Superior temporal gyrus (tissue), 1 donor: ENCODE results near the gene RASAL3.

ENCODE experiments used
- DNase-seq: peaks from one replicate; pipeline ENCODE4 v3.0.0-alpha.2; 2016; ENCODE audit errors: extremely low spot score

The RASAL3 gene

GRCh38 chr19:15449620-15450527 is 14.5 kb downstream of the RASAL3 start, which contains the start of gene WIZ:
Gene WIZ, minus strand, starts transcription at chr19:15449956. Its CDS starts 1,649 bp downstream, at chr19:15448307.
- peak; percentile 43 for DNase-seq

GRCh38 chr19:15448778-15449619 is 15.3 kb downstream of the RASAL3 start:
- no peak for DNase-seq

GRCh38 chr19:15448044-15448777 is 16.1 kb downstream of the RASAL3 start:
- DNase-seq = no peak

GRCh38 chr19:15447057-15447456 is 17.3 kb downstream of the RASAL3 start:
- no peak for DNase-seq

GRCh38 chr19:15445807-15446376 is 18.5 kb downstream of the RASAL3 start:
- DNase-seq = no peak

DNA sequence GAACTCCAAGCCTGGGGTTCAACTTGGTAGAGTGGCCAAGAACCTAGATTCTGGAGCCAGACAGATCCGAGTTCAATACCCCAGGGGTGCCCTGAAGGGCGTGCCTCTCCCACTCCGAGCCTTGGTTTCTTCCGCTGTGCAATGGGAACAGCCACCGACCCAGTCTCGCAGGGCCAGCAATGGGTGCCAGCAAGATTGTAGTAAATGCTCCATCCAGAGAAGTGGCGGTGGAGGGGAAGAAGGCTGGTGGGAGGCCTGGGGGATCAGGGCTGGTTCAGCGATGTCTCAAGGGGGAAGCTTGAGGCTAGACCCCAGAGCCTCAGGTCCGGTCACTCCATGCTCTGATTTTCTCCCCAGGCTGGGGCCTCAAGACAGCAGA is 19.1 kb downstream of the RASAL3 start:
- no peak for DNase-seq

- no peak for DNase-seq
These were observed 19.7 kb downstream of the RASAL3 start for GRCh38 chr19:15444505-15445226.

DNA sequence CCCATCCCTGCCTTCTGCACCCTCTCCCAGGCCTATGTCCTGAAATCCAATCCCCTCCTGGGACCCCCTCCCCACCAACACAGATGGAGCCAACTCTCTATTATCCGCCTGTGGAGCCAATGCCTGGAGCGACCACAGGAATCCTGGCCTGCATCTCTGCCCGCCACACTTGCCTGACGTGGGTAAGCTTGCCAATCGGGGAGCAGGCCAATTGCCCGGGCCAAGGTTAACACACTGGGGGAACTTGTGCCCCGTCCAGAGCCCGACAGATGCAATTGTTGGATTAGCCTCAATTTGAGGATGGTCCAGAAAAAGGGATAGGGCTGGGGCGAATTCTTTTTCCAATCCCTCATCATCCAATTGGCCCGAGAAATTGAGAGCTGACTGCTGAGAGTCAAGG is 20.5 kb downstream of the RASAL3 start:
- DNase-seq = no peak

DNA sequence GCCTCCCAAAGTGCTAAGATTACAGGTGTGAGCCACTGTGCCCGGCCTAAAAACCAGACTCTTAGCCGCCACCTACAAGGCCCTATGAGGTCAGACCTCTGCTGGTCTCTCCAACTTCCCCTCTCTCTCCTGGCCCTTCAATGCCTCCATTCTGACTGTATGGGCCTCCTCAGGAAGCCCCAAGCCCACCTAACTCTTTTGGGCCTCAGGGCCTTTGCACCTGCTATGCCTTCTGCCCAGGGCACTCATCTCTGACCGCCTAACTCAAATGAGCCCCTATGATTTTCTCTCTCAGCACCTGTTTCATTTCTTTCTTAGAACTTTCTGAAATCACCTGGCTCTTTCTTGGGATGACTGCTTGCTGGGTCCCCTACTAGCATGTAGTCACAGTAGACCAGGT is 21.0 kb downstream of the RASAL3 start:
- DNase-seq = no peak

DNA sequence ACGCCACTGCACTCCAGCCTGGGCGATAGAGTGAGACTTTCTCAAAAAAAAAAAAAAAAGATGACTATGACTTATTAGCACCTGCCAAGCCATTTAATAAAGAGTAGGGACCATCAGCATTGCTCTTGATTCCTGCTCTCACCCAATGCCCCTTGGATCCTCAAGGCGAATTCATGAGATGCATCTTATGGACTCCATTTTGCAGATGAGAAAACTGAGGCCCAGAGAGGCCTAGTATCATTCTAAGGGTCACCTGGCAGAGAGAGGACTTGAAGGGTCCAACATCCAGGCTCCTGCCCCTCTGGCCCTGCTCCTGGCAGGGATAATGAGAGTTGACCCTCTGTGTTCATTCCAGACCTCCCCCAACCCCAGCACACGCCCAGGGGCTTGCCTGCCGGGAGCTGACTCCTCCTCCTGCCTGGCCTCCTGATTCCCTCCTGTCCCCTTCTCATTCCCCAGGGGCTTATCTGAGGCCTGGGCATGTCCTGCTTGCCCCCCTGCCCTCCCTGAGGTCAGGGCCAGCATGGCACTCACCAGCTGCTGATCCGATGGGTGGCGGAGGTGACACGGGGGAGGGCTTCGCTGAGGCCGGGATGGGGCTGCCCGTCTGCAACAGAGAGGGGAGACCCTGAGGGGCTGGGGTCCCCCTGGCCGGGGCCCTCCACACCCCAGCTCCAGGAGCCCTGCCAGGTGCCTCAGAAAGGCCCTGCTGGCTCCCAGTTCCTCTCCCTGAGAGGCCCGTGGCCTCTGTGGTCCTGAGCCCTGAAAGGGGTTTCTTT is 22.0 kb downstream of the RASAL3 start:
- no peak for DNase-seq

- DNase-seq = no peak
These were observed 23.0 kb downstream of the RASAL3 start for GRCh38 chr19:15441317-15441716.

- no peak for DNase-seq
These were observed 24.3 kb downstream of the RASAL3 start for GRCh38 chr19:15439821-15440641.

DNA sequence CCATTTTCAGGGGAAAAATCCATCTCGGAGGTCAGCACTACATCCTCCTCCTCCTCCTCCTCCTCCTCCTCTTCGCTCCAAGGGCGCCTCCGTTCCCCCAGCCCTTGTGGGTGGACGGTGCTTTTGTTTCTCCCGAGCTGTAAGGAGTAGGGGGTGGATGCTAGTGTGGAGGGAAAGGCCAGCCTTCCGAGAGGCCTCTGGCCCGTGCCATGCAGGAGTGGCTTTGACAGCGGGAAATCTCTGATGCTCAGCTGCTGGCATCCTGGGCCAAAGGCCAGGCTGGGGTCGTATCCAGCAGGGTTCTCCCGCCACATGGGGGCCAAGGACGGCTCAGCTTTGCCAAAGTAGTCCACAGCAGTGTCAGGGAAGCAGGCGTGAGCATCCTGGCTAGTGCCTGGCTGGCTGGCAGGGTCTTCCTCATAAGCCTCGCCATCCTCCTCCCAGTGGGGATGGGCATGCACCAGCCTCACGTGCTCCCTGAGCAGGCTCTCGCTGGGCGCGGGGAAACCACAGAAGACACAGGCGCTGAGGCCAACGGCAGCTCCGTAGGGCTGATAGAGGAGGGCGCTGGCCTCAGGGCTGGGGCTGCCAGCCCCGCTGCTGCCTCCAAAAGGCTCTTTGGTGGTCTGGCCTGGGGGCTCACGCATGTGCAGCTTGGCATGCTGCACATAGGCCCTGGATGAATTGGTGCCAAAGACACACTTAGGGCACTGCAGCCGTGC is 25.1 kb downstream of the RASAL3 start:
- no peak for DNase-seq

- DNase-seq = no peak
These were observed 25.8 kb downstream of the RASAL3 start for GRCh38 chr19:15438577-15438976.

GRCh38 chr19:15438124-15438496 is 26.2 kb downstream of the RASAL3 start:
- DNase-seq = no peak

DNA sequence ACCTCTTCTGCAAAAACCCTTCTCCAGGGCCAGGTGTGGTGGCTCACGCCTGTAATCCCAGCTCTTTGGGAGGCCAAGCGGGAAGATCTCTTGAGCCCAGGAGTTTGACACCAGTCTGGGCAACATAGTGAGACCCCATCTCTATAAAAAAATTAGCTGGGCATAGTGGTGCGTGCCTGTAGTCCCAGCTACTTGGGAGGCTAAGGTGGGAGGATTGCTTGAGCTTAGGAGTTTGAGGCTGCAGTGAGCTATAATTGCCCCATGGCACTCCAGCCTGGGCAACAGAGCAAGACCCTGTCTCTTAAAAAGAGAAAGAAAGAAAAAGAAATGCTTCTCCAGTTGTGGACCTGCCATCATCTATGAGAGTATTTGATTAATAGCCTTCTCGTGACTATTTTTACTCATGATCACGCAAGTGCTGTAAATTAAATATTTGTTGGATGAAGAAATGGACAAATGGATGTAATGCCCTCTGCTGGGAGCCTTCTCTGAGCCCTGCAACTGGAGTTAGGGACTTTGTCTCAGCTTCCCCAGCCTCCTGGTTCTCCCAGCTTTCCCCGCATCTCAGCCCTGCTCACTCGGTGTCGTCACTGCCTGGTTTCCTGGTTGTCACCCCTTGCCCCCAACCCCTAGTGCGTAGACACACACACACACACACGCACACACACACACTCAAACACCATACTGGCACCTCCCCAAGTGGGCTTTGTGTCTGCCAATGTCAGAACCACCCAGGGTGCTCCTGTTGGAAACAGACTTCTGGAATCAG is 26.8 kb downstream of the RASAL3 start:
- no peak for DNase-seq

- no peak for DNase-seq
These were observed 27.6 kb downstream of the RASAL3 start for GRCh38 chr19:15436826-15437110.
